HPDE6-E6E7 (cell line): ENCODE data around the gene NFIX.

ENCODE experiments used
- DNase-seq: peaks from one replicate; pipeline ENCODE4 v3.0.0; 2011; ENCODE audit warnings: missing footprints; ENCODE audit errors: extremely low spot score

The NFIX gene

DNA sequence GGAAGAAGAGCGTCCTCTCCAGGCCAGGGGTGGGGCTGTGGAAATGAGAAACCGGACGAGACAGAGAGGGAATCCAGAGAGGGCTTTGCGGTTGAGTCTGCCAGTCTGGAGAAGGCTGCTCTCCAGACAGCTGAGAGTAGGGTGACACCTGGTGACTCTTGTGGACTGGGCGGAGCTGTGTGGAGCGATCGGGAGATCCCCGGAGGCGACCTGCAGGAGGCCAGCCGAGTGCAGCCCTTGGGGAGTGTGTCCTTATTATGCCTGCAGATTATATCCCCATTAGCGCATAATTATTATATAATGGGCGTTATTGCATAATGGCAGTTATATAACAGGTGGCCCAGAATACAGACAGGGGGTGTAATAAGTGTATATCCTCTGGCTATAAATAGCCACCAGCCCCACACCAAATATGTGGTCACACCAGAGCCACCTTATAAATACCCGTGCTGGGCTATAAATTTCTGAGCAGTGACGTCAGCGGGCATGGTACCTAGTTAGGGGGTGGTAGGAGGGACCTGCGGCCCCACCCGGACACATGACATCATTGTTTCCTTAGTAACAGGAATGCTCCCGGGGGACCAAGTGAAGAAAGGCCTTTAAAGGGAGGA is 41.2 kb downstream of the NFIX start:
- no peak for DNase-seq

- DNase-seq, result peak; percentile 69
These were observed 41.9 kb downstream of the NFIX start for GRCh38 chr19:13037161-13037560.

DNA sequence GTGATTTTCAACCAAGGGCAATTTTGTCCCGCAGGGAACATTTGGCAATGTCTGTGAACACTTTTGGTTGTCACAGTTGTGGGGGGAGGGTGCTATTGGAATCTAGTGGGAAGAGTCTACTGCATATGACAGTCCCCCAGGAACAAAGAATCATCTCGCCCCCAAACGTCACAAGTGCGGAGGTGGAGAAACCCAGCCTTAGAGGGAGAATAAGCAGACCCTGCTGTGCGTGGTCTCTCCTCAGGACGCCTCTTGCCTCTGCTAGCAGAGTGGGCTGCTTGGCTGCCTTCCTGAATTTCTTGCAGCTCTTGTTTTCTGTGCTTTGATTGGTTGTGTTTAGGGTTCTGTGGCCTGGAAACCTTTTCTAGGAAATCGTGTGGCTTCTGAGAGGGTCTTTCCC is 42.5 kb downstream of the NFIX start:
- DNase-seq, result no peak

GRCh38 chr19:13038306-13039210 is 43.3 kb downstream of the NFIX start:
- DNase-seq, result no peak

GRCh38 chr19:13039211-13039789 is 44.0 kb downstream of the NFIX start:
- no peak for DNase-seq

GRCh38 chr19:13040232-13040947 is 45.1 kb downstream of the NFIX start:
- DNase-seq, result no peak

- no peak for DNase-seq
These were observed 45.6 kb downstream of the NFIX start for GRCh38 chr19:13040948-13041292.

- DNase-seq, result no peak
These were observed 47.3 kb downstream of the NFIX start for GRCh38 chr19:13042443-13043130.

DNA sequence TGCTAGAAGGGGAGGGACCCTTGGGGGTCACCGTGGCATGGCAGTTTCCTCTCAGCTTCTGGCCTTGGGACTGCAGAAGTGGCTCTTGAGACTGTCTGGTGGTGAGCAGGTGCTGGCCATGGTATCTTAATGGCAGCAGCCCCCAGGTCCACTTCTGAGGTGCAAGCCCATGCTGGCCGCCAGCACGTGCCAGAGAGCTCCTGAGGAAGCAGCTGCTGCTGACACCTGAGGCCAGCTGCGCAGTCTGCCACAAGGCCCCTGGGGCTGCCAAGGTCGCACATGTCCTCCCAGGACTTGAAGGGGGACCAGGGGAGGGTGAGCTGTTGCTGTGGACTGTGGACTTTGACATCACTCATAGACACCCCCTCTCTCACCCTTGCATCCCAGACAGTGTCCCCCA is 48.0 kb downstream of the NFIX start:
- no peak for DNase-seq

DNA sequence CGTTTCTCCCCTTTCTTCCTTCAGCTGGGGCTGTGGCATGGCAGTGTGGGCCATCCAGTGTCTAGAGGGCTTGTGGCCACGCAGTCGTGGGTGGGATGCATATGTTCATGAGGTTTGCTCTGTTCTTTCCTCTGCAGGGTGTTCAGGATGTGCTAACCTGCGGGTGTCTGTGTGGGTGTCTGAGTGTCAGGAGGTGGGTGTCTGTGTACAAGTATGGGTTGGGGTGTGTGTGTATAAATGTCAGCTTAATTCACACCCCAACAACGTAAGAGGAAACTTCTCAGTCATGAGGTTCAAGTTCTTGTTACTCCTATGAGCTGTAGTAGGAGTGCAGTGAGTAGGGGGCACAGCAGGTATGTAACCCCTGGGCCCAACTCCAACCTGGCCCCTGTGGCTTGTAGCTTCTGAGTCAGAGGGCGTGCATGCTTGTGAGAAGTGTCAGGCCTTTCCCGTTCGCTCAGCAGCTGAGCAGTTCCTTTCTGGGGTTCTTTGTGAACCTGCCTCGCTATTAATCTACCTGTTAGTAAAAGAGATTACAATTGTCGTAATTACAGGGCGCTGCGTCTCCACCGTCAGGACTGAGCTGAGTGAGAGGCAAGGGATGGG is 49.1 kb downstream of the NFIX start:
- DNase-seq, result no peak

DNA sequence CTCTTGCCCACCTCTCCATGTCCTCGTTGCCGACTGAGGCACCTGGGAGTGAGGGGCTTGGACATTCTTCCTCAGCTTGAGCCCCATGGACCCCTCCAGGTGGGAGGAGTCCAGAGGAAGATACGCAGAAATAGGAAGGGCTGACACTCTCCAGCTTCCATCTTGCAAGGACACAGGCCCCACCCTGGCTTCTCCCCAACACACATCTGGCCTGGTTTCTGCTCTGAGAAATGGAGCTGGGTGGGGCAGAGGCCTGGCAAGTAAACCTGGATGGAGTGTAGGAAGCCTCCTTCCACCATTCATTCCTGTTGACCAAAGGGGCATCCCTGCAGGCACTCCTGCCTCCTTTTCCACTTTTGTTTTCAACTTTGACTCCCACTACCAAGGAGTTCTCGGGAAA is 50.5 kb downstream of the NFIX start:
- no peak for DNase-seq

GRCh38 chr19:13047374-13047773 is 52.1 kb downstream of the NFIX start:
- no peak for DNase-seq

GRCh38 chr19:13050274-13050673 is 55.0 kb downstream of the NFIX start:
- no peak for DNase-seq

- peak; percentile 51 for DNase-seq
These were observed 56.4 kb downstream of the NFIX start for GRCh38 chr19:13051557-13052165.

DNA sequence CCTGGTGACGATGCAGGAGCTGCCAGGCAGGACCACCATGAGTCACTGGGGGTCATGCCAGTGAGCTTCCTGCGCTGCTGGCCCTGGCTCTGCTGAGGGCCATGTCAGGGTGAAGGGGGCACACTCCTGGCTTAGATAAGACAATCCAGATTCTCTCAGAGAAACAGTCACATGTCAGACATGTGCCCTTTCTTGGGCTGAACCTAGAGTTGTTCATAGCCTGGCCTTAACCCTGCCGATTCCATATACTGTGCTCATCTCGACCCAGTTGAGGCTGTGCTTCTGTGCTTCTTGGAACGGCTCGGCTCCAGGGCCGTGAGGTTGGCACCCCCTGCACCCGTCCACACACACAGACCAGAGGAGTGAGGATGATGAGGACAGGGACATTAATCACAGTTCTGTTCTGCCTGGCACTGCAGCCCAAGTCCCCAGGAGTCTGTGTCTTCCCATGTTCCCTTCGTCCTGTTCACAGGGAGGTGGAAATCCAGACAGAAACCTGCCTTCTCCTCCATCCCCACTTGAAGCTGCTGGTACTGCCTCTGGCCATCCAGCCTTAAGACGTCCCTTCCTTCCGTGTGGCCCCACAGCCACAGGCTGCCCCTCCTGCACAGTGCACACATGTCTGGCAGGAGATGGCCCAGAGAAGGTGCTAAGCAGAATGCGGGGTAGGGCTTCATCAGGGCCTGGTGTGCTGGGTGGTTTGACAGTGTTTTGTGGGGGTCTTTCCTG is 57.3 kb downstream of the NFIX start:
- no peak for DNase-seq

DNA sequence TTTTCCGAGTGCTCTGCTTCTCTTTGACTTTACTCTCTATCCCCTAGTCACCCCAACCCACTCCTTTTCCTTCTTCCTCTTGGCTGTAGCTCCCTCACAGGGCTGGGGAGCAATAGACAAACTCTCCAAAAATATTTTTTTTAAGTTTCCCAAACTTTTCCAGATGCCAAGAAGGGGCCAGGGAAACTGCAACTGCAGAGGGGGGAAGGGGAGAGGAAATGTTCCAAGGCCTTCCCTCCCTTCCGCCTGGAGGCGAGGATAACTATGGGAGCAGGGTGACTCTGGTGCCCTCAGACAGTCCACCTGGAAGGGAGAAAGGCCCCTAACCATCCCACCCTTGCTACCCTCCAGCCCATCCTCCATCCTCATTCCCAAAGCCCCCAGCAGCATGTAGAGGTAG is 58.0 kb downstream of the NFIX start:
- no peak for DNase-seq

- peak; percentile 39 for DNase-seq
These were observed 58.7 kb downstream of the NFIX start for GRCh38 chr19:13053761-13054625.

DNA sequence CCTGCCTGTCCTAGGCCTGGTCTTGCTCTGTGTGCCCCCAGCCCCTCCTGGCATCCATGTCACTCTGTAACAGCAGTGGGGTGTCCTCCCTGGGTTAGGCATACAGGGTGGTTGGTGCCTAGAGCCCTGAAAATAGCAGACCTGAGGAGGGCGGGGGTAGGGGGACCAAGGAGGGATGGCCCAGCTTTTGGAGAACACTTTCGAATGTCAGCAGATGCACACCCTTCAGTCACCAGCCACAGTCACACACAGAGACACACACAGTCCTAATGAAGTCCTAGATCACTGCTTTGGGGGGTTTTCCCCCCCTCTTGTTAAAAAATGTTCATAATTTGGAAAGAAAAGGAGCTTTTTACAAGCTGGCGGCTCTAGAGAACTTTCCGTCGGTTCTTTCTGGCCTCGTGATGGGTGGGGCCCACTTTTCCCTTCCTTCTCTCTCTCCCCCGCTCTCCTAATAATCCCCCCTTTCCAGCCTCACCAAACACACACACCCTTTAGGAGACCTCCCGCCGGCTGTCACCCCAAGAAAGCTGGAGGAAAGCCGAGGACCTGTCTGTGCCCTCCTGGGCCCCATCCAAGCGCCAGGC is 59.4 kb downstream of the NFIX start:
- no peak for DNase-seq
